Heart right ventricle (tissue), 16 donors: ENCODE data around the gene OSBPL7. TPM values are rescaled to one million over a fixed set of nuclear protein-coding genes. Genes with fewer than 3 reads are reported as not detected.
A peak's percentile ranks its signal among the peaks of the same experiment; 100 is the strongest.

Source experiments
- ATAC-seq, 8 donors: fragments of 200-7000 bp; cut with Tn5 transposase; one replicate each; pipeline ENCODE4 v1.9.1; 2020; ENCODE audit warnings: mild to moderate bottlenecking in 8 of 8, moderate library complexity in 8 of 8, moderate number of reproducible peaks in 1 of 8
- DNase-seq, 2 donors: peaks; one replicate each; pipeline ENCODE4 v3.0.0-alpha.2; 2020
- H3K27ac ChIP-seq, 10 donors: fragments of 200-600 bp; sonication (generic) in 2 of 10; one replicate each; pipeline versions ENCODE4 v1.5.0 to v1.8.0; 2020 to 2022; ENCODE audit warnings: mild to moderate bottlenecking in 3 of 10
- H3K27me3 ChIP-seq, 7 donors: fragments of 200-600 bp; one replicate each; pipeline ENCODE4 v1.8.0; 2021 to 2022; ENCODE audit warnings: mild to moderate bottlenecking in 2 of 7
- H3K36me3 ChIP-seq, 9 donors: fragments of 200-600 bp; sonication (generic) in 1 of 9; one replicate each; pipeline versions ENCODE4 v1.5.0 to v1.8.0; 2020 to 2022; ENCODE audit warnings: mild to moderate bottlenecking in 2 of 9
- H3K4me1 ChIP-seq, 9 donors: fragments of 200-600 bp; sonication (generic) in 1 of 9; one replicate each; pipeline versions ENCODE4 v1.5.0 to v1.8.0; 2020 to 2022; ENCODE audit warnings: mild to moderate bottlenecking in 4 of 9
- H3K4me3 ChIP-seq, 10 donors: fragments of 200-600 bp; sonication (generic) in 2 of 10; one replicate each; pipeline versions ENCODE4 v1.5.0 to v1.8.0; 2020 to 2022; ENCODE audit warnings: mild to moderate bottlenecking in 7 of 10, moderate library complexity in 2 of 10
- H3K9me3 ChIP-seq, 11 donors: fragments of 200-600 bp in 10 of 11; sonication (generic) in 2 of 11; one replicate each; pipeline versions ENCODE4 v1.5.0 to v1.8.0; 2013 to 2022; ENCODE audit warnings: mild to moderate bottlenecking in 2 of 11, control low read depth in 1 of 11, moderate library complexity in 1 of 11
- CTCF ChIP-seq, 9 donors: fragments of 200-600 bp; sonication (generic) in 2 of 9; IDR thresholded peaks; one replicate each; pipeline versions ENCODE4 v1.5.0 to v1.8.0; 2021 to 2022; ENCODE audit warnings: antibody characterized with exemption in 9 of 9, mild to moderate bottlenecking in 5 of 9, moderate library complexity in 1 of 9
- WGBS, 2 donors: extraction: QIAGEN DNeasy Blood & Tissue Kit; methylation state at CpG; one replicate each; pipeline ENCODE4 v1.1.7; 2013; ENCODE audit warnings: inconsistent platforms in 1 of 2; 5-methylcytosine and 5-hydroxymethylcytosine counted together
- intact Hi-C, 10 donors: fragments of 100-400 bp; cut with DNase I; formaldehyde crosslinking; loops; one replicate each; pipeline versions ENCODE4 v1.11.1 to v1.14.2; 2022
- polyA plus RNA-seq, 2 donors: library from polyadenylated mRNA; stranded (reverse); fragments of 200-250 nt; gene quantifications; one replicate each; pipeline ENCODE4 v1.2.3, GENCODE V29; 2013
- total RNA-seq, 10 donors: library from RNA; stranded (reverse); fragmentation: NEBNext Ultra II Directional in 3 of 10; extraction: Animal tissue kit (Norgen Biotek cat#: 25700) in 3 of 10; gene quantifications; one replicate each; pipeline versions ENCODE4 v1.2.1 to v1.2.4, GENCODE V29; 2021 to 2023
- donor health status: Arrhythmogenic right ventricular cardiomyopathy.
- donor health status: ischemic (EF 13 %, LVEDD 7.1; RV severe dilation, severe dysfunction).
- donor health status: healthy with polysubstance abuse.
- donor health status: DM: no; HTN: yes; CAD: no.
- donor health status: DM: no; HTN: no; CAD: no.
- donor health status: ischemic (EF 25% LVEDD 6.9; RV normal size, moderate dysfunction).
- donor health status: ischemic (EF 25% LVEDD 5.7; RV mildly dilated, moderate dysfunction).
- donor health status: healthy.
- donor health status: DM: yes; HTN: yes; CAD: no.
- donor health status: Ischemic cardiomyopathy.
- donor health status: ischemic (EF 35%, LVEDD 5.7; RV mildly dilated, moderate dysfunction).
- donor health status: nonischemic (EF 11% LVEDD 7.7; RV severe dilation, severe dysfunction).
- donor health status: DM: yes; HTN: yes; CAD: no.
- donor health status: PGD.
- donor health status: ischemic (EF 29% LVEDD 5.4; RV normal size, mild dysfunction).
- donor health status: nonischemic (EF 23%, LVEDD 6.1; RV moderate dilation, normal function).

OSBPL7 gene
- total and polyA plus RNA-seq, 12 donors: 2.8 to 9.6 (median 5.1) TPM

GRCh38 chr17:47829870-47830269 lies 8.3 kb upstream of the OSBPL7 start:
- Histone ChIP-seq H3K4me3 (peak overlapping the region in 1 of 10 donors; percentile 76), H3K27ac (peak overlapping the region in 1 of 10 donors; percentile 90), H3K9me3 (no peaks in the 10 kb centered on the region), H3K36me3 (peaks cover 0 to 44% (median 29%) of the 10 kb centered on the region in 9 donors), H3K27me3 (no peaks in the 10 kb centered on the region), H3K4me1 (peaks cover 8 to 42% (median 29%) of the 10 kb centered on the region in 9 donors)
- no peak for TF ChIP-seq CTCF (IDR thresholded peaks at IDR 0.05)
- no peak for ATAC-seq
- WGBS, 2 donors: 86 to 92% methylated on average over 3 of the region's 3 CpGs
- no peak for DNase-seq
- intact Hi-C loops: loop anchor here in 1 of 10 donors (10.0 kb wide), 1 partner anchor 275 kb away; the partner anchor contains the start of genes CBX1 and SNX11

- Histone ChIP-seq H3K36me3 (peaks cover 0 to 71% (median 41%) of the 10 kb centered on the region in 9 donors), H3K9me3 (no peaks in the 10 kb centered on the region), H3K4me3 (no peak overlapping the region), H3K27ac (no peak overlapping the region), H3K4me1 (peaks cover 5 to 24% (median 20%) of the 10 kb centered on the region in 9 donors), H3K27me3 (no peaks in the 10 kb centered on the region)
- intact Hi-C loops: no loop called here
- DNase-seq (no peak), ATAC-seq (no peak)
- 94 to 96% methylated on average over 4 of the region's 4 CpGs for WGBS, 2 donors
- TF ChIP-seq CTCF (IDR thresholded peaks at IDR 0.05): no peak
Observed at GRCh38 chr17:47823519-47823918, 1.9 kb upstream of the OSBPL7 start.

GRCh38 chr17:47822785-47823184 lies 1.2 kb upstream of the OSBPL7 start:
- intact Hi-C loops: no loop called here
- H3K9me3 ChIP-seq: no peaks in the 10 kb centered on the region
- DNase-seq: no peak
- peaks cover 5 to 24% (median 20%) of the 10 kb centered on the region in 9 donors for H3K4me1 ChIP-seq
- H3K36me3 ChIP-seq: peaks cover 0 to 71% (median 37%) of the 10 kb centered on the region in 9 donors
- H3K27me3 ChIP-seq: no peaks in the 10 kb centered on the region
- no peak for ATAC-seq
- 89 to 92% methylated on average over 4 of the region's 4 CpGs for WGBS, 2 donors
- H3K27ac ChIP-seq: no peak overlapping the region
- no peak for TF ChIP-seq CTCF (IDR thresholded peaks at IDR 0.05)
- H3K4me3 ChIP-seq: no peak overlapping the region

GRCh38 chr17:47821031-47821423 lies 567 bp downstream of the OSBPL7 start:
- intact Hi-C loops: no loop called here
- Histone ChIP-seq H3K9me3 (no peaks in the 10 kb centered on the region), H3K27ac (peak overlapping the region in 9 of 10 donors; percentile 47 to 81 (median 66)), H3K4me3 (peak overlapping the region; percentile 47 to 91 (median 66)), H3K27me3 (no peaks in the 10 kb centered on the region), H3K36me3 (peaks cover 0 to 71% (median 28%) of the 10 kb centered on the region in 9 donors), H3K4me1 (peaks cover 5 to 24% (median 20%) of the 10 kb centered on the region in 9 donors)
- no peak for TF ChIP-seq CTCF (IDR thresholded peaks at IDR 0.05)
- ATAC-seq: peak in 2 of 8 donors; percentile 2 to 12
- no peak for DNase-seq
- 10% methylated on average over 4 of the region's 4 CpGs for WGBS, 2 donors
